Caco-2 (cell line): ENCODE data around the gene MYBBP1A. TPM values are rescaled to one million over a fixed set of nuclear protein-coding genes. Genes with fewer than 3 reads are reported as not detected.

Experiments
- BruUV-seq: library from RNA; stranded (reverse); fragments of 400-500 nt; replicated peaks from 2 replicates; lab custom pipeline; 2021; lab: Mats Ljungman, UMichigan
- CTCF ChIA-PET: fragments of 300-600 bp; sonication (Branson Sonifier 250); formaldehyde crosslinking; loops from one replicate; lab custom pipeline; 2022; ENCODE audit warnings: antibody characterized with exemption; lab: Charles Lee
- POLR2A ChIA-PET: fragments of 300-600 bp; sonication (Branson Sonifier 250); formaldehyde crosslinking; loops from one replicate; lab custom pipeline; 2022; ENCODE audit warnings: antibody characterized with exemption; lab: Charles Lee
- DNase-seq, 2 experiments: peaks; one replicate each; pipeline versions ENCODE4 v3.0.0 to v3.0.0-alpha.2; 2020 to 2022
- H3K27me3 ChIP-seq: replicated peaks from 2 replicates; pipeline ENCODE4 v1.6.0; 2011; ENCODE audit warnings: low read length; ENCODE audit not compliant: control insufficient read depth, insufficient read depth
- H3K36me3 ChIP-seq: 2 replicates; pipeline ENCODE4 v1.5.1; 2011; ENCODE audit warnings: low read length; ENCODE audit not compliant: control insufficient read depth, insufficient read depth
- H3K4me1 ChIP-seq: fragments of 250-450 bp; sonication (Bioruptor Pico); 2 replicates; pipeline ENCODE4 v1.5.1; 2020; ENCODE audit warnings: mild to moderate bottlenecking
- H3K4me3 ChIP-seq: 2 replicates; pipeline ENCODE4 v1.5.1; 2011; ENCODE audit warnings: low read depth, mild to moderate bottlenecking, control low read depth, low read length
- H3K9me3 ChIP-seq: fragments of 250-450 bp; sonication (Bioruptor Pico); 2 replicates; pipeline ENCODE4 v1.5.1; 2020; ENCODE audit warnings: mild to moderate bottlenecking, moderate library complexity
- H3K27ac Mint-ChIP-seq: one replicate; pipeline ENCODE4 v1.8.0; 2022; ENCODE audit warnings: mixed read lengths; ENCODE audit not compliant: unreplicated experiment
- H3K27me3 Mint-ChIP-seq: one replicate; pipeline ENCODE4 v1.8.0; 2022; ENCODE audit warnings: mixed read lengths; ENCODE audit not compliant: insufficient read depth, unreplicated experiment
- H3K36me3 Mint-ChIP-seq: one replicate; pipeline ENCODE4 v1.8.0; 2022; ENCODE audit warnings: mild to moderate bottlenecking, mixed read lengths; ENCODE audit not compliant: insufficient read depth, unreplicated experiment
- H3K4me1 Mint-ChIP-seq: one replicate; pipeline ENCODE4 v1.8.0; 2022; ENCODE audit warnings: low read depth, mixed read lengths; ENCODE audit not compliant: unreplicated experiment
- H3K4me3 Mint-ChIP-seq: one replicate; pipeline ENCODE4 v1.8.0; 2022; ENCODE audit warnings: mild to moderate bottlenecking, moderate library complexity, mixed read lengths; ENCODE audit not compliant: unreplicated experiment
- H3K9me3 Mint-ChIP-seq: one replicate; pipeline ENCODE4 v1.8.0; 2022; ENCODE audit warnings: mixed read lengths; ENCODE audit not compliant: unreplicated experiment
- intact Hi-C: fragments of 100-400 bp; cut with micrococcal nuclease; formaldehyde crosslinking; loops from one replicate; pipeline ENCODE4 v1.10.0; 2022; ENCODE audit not compliant: unreplicated experiment
- total RNA-seq: library from RNA; stranded (reverse); gene quantifications from 2 replicates; pipeline ENCODE4 v1.2.3, GENCODE V29; 2022
- TF ChIP-seq, protein P1 (sequence below), 2 experiments: fragments of 200-600 bp in 1 of 2; IDR thresholded peaks; 1 replicate in 1 of 2; 2 replicates in 1 of 2; pipeline versions ENCODE4 v1.5.1 to v1.8.0; 2011 to 2022; ENCODE audit warnings: antibody characterized with exemption in 1 of 2, control low read depth in 1 of 2, inconsistent platforms in 1 of 2, low read depth in 1 of 2, low read length in 1 of 2, mild to moderate bottlenecking in 1 of 2, moderate library complexity in 1 of 2; ENCODE audit not compliant: insufficient read depth in 1 of 2, severe bottlenecking in 1 of 2, unreplicated experiment in 1 of 2

Gene MYBBP1A
- total RNA-seq, 1 experiment from 2014 or later = 44.5 TPM

DNA sequence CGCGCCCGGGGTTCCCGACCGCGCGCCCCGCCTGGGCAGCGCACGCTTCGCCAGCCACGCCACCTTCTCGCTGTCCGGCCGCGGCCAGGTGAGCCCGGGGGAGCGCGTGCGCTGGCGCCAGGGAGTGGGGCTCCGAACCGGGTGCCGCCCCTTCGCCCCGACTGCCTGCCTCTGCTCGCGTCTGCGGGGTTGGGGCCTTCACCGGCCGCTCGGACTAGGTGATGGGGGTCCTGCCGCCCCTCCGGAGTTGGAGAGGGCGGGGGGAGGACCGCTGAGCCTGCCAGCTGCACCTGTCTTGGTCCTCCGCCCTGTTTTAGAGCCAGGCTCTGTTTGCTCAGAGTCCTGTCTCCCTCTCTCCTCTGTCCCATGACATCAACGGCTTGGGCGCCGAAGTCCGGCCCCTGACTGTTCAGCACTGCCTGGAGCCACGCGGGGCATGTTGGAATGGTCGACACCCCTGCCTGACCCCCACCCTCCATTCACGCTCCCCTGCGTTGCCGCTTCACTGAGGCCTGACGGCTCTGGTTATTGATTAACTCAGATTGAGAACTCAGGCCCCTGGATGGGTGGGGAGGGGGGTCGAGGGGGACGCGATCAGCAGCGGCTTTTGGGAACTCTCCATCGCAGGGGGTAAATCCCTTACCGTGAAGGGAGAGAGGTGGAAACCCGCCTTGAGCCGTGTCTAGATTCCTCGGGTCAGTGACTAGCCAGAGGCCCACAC, 29.9 kb upstream of the MYBBP1A start:
- Mint-ChIP-seq H3K4me1 (peaks cover 14% of the 10 kb centered on the region), H3K27ac (peak overlapping the region; percentile 41), H3K4me3 (peak overlapping the region; percentile 84), H3K27me3 (no peaks in the 10 kb centered on the region), H3K36me3 (peaks cover 15% of the 10 kb centered on the region), H3K9me3 (no peaks in the 10 kb centered on the region)
- Histone ChIP-seq H3K9me3 (no peaks in the 10 kb centered on the region), H3K27me3 (no peaks in the 10 kb centered on the region), H3K4me3 (peak overlapping the region; percentile 71), H3K4me1 (peaks cover 22% of the 10 kb centered on the region; the same call in 1 of the 2 replicates), H3K36me3 (no peaks in the 10 kb centered on the region)
- TF ChIP-seq, protein P1, sequence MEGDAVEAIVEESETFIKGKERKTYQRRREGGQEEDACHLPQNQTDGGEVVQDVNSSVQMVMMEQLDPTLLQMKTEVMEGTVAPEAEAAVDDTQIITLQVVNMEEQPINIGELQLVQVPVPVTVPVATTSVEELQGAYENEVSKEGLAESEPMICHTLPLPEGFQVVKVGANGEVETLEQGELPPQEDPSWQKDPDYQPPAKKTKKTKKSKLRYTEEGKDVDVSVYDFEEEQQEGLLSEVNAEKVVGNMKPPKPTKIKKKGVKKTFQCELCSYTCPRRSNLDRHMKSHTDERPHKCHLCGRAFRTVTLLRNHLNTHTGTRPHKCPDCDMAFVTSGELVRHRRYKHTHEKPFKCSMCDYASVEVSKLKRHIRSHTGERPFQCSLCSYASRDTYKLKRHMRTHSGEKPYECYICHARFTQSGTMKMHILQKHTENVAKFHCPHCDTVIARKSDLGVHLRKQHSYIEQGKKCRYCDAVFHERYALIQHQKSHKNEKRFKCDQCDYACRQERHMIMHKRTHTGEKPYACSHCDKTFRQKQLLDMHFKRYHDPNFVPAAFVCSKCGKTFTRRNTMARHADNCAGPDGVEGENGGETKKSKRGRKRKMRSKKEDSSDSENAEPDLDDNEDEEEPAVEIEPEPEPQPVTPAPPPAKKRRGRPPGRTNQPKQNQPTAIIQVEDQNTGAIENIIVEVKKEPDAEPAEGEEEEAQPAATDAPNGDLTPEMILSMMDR (IDR thresholded peaks at IDR 0.05; ENCODE audit: insufficient read depth in 1 of 2, low read depth in 1 of 2, low read length in 1 of 2, severe bottlenecking in 1 of 2, unreplicated experiment in 1 of 2) = no peak
- intact Hi-C loops = loop anchor here (2.0 kb wide), 1 partner anchor 18 kb away; no protein-coding TSS in a partner anchor
- DNase-seq = peak; percentile 51 to 59
- POLR2A ChIA-PET = interaction anchor here (1.3 to 2.0 kb wide), 2 partner anchors 14 to 25 kb away, joined by 10 to 19 read pairs; no protein-coding TSS in a partner anchor
- no TSS peak for BruUV-seq
- CTCF ChIA-PET = interaction anchor here (0.5 to 2.1 kb wide), 4 partner anchors 18 to 57 kb away, joined by 3 to 14 read pairs (median 7); partner anchors contain the start of gene ALOX15

DNA sequence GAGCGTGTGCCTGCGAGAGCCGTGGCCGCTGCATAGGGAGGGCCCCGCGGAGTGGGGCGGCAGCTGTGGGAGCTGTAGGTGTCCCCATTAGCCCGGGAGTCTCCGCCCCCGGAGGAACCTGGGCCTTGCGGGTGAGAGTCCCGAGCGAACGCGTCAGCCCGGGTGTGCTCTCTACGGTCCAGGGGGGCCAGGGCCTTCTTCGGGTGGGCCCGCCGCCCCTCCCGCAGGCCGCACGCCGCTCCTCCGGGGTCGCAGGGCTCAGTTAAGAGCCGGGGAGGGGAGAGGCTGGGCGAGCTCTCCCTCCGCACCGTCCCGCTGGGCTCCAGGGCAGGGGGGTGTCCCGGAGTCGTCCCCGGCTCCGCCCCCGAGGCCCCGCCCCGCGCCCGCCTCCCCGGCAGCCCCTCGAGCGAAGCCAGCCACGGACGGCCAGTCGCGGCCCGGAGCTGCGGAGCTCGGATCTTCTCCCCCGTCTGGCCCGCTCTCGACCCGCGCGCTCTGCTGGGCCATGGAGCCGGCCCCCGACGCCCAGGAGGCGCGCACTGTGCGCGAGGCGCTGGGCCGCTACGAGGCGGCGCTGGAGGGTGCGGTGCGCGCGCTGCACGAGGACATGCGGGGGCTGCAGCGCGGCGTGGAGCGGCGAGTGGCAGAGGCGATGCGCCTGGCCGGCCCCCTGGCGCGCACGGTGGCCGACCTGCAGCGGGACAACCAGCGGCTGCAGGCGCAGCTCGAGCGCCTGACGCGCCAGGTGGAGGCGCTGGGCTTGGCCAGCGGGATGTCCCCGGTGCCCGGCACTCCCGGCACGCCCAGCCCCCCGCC, 29.1 kb upstream of the MYBBP1A start, which contains the start of gene SMTNL2:
TSS of gene SMTNL2 (plus strand) at position 429 of the 816 bp plus-strand sequence. CDS start at position 506, 77 bp downstream.
- peaks cover 13% of the 10 kb centered on the region for H3K36me3 Mint-ChIP-seq
- H3K27me3 Mint-ChIP-seq = no peaks in the 10 kb centered on the region
- ChIA-PET CTCF (interaction anchor here (0.5 to 2.1 kb wide), 4 partner anchors 17 to 57 kb away, joined by 3 to 14 read pairs (median 7); partner anchors contain the start of gene ALOX15), POLR2A (interaction anchor here (0.6 to 2.0 kb wide), 4 partner anchors 10 to 856 kb away, joined by 3 to 19 read pairs (median 6); no protein-coding TSS in a partner anchor)
- no peaks in the 10 kb centered on the region for H3K36me3 ChIP-seq
- TF ChIP-seq, protein P1 (IDR thresholded peaks at IDR 0.05; ENCODE audit: insufficient read depth in 1 of 2, low read depth in 1 of 2, low read length in 1 of 2, severe bottlenecking in 1 of 2, unreplicated experiment in 1 of 2) = no peak
- peaks cover 22% of the 10 kb centered on the region; the same call in 1 of the 2 replicates for H3K4me1 ChIP-seq
- no TSS peak for BruUV-seq
- H3K4me1 Mint-ChIP-seq = peaks cover 12% of the 10 kb centered on the region
- H3K27ac Mint-ChIP-seq = peak within 1 kb of the TSS; percentile 75
- no peaks in the 10 kb centered on the region for H3K9me3 ChIP-seq
- H3K9me3 Mint-ChIP-seq = no peaks in the 10 kb centered on the region
- no peaks in the 10 kb centered on the region for H3K27me3 ChIP-seq
- H3K4me3 ChIP-seq = peak within 1 kb of the TSS; percentile 71
- intact Hi-C loops = loop anchor here (2.0 kb wide), 1 partner anchor 18 kb away; no protein-coding TSS in a partner anchor
- peak within 1 kb of the TSS; percentile 84 for H3K4me3 Mint-ChIP-seq
- peak; percentile 65 to 76 for DNase-seq
